Heart left ventricle (tissue), 16 donors: ENCODE data around the gene CDH11. TPM values are rescaled to one million over a fixed set of nuclear protein-coding genes. Genes with fewer than 3 reads are reported as not detected.

ENCODE experiments used
- ATAC-seq, 4 donors: fragments of 200-7000 bp; cut with Tn5 transposase; one replicate each; pipeline ENCODE4 v1.9.1; 2020 to 2022; ENCODE audit warnings: moderate library complexity in 4 of 4, mild to moderate bottlenecking in 3 of 4, moderate number of reproducible peaks in 1 of 4
- DNase-seq, 5 donors: peaks; one replicate each; pipeline ENCODE4 v3.0.0-alpha.2; 2020
- H3K27ac ChIP-seq, 12 donors: fragments of 200-600 bp; sonication (generic) in 4 of 12; one replicate each; pipeline versions ENCODE4 v1.5.0 to v1.8.0; 2016 to 2022; ENCODE audit warnings: mild to moderate bottlenecking in 2 of 12
- H3K27me3 ChIP-seq, 9 donors: fragments of 200-600 bp; sonication (generic) in 2 of 9; one replicate each; pipeline versions ENCODE4 v1.5.1 to v1.8.0; 2016 to 2022; ENCODE audit warnings: mild to moderate bottlenecking in 3 of 9
- H3K36me3 ChIP-seq, 9 donors: fragments of 200-600 bp; sonication (generic) in 2 of 9; one replicate each; pipeline versions ENCODE4 v1.5.0 to v1.8.0; 2018 to 2022; ENCODE audit warnings: mild to moderate bottlenecking in 2 of 9
- H3K4me1 ChIP-seq, 12 donors: fragments of 200-600 bp; sonication (generic) in 4 of 12; one replicate each; pipeline versions ENCODE4 v1.5.0 to v1.8.0; 2016 to 2022; ENCODE audit warnings: mild to moderate bottlenecking in 3 of 12
- H3K4me3 ChIP-seq, 12 donors: fragments of 200-600 bp; sonication (generic) in 4 of 12; one replicate each; pipeline versions ENCODE4 v1.5.0 to v1.8.0; 2017 to 2022; ENCODE audit warnings: mild to moderate bottlenecking in 9 of 12, moderate library complexity in 4 of 12
- H3K9me3 ChIP-seq, 12 donors: fragments of 200-600 bp; sonication (generic) in 4 of 12; one replicate each; pipeline versions ENCODE4 v1.5.0 to v1.8.0; 2016 to 2022; ENCODE audit warnings: mild to moderate bottlenecking in 1 of 12
- POLR2A ChIP-seq, 2 donors: fragments of 450-650 bp; IDR thresholded peaks; one replicate each; pipeline ENCODE4 v1.6.1; 2017; ENCODE audit warnings: antibody characterized with exemption in 2 of 2, mild to moderate bottlenecking in 2 of 2, moderate library complexity in 2 of 2
- WGBS, 4 donors: extraction: QIAGEN DNeasy Blood & Tissue Kit in 2 of 4; methylation state at CpG; one replicate each; pipeline versions ENCODE4 v1.1.5 to v1.1.7; 2013 to 2018; 5-methylcytosine and 5-hydroxymethylcytosine counted together
- intact Hi-C, 10 donors: fragments of 100-400 bp; cut with DNase I; formaldehyde crosslinking; loops; one replicate each; pipeline versions ENCODE4 v1.11.1 to v1.14.2; 2022
- polyA plus RNA-seq, 2 donors: library from polyadenylated mRNA; stranded (reverse); fragments of 200-250 nt; gene quantifications; one replicate each; pipeline ENCODE4 v1.2.3, GENCODE V29; 2013
- total RNA-seq, 9 donors: library from RNA; depleted of rRNA in 2 of 9; stranded (reverse); fragments of >200 nt in 2 of 9; fragmentation: NEBNext Ultra II Directional in 3 of 9; extraction: Animal tissue kit (Norgen Biotek cat#: 25700) in 3 of 9; gene quantifications; one replicate each; pipeline versions ENCODE4 v1.1.0 to v1.2.4, GENCODE V29; 2016 to 2023
- TF ChIP-seq, protein P1 (sequence below), 12 donors: fragments of 200-600 bp; sonication (generic) in 4 of 12; IDR thresholded peaks; one replicate each; pipeline versions ENCODE4 v1.5.0 to v1.8.0; 2018 to 2022; ENCODE audit warnings: antibody characterized with exemption in 12 of 12, mild to moderate bottlenecking in 5 of 12
- donor health status: ischemic (EF 13 %, LVEDD 7.1; RV severe dilation, severe dysfunction).
- donor health status: healthy with polysubstance abuse.
- donor health status: DM: no; HTN: yes; CAD: no.
- donor health status: DM: no; HTN: no; CAD: no.
- donor health status: ischemic (EF 25% LVEDD 6.9; RV normal size, moderate dysfunction).
- donor health status: ischemic (EF 25% LVEDD 5.7; RV mildly dilated, moderate dysfunction).
- donor health status: healthy.
- donor health status: DM: yes; HTN: yes; CAD: no.
- donor health status: ischemic (EF 35%, LVEDD 5.7; RV mildly dilated, moderate dysfunction).
- donor health status: nonischemic (EF 11% LVEDD 7.7; RV severe dilation, severe dysfunction).
- donor health status: DM: yes; HTN: yes; CAD: no.
- donor health status: PGD.
- donor health status: ischemic (EF 29% LVEDD 5.4; RV normal size, mild dysfunction).
- donor health status: nonischemic (EF 23%, LVEDD 6.1; RV moderate dilation, normal function).

CDH11 gene
- total and polyA plus RNA-seq, 11 donors = 1.4 to 37.1 (median 7.4) TPM

DNA sequence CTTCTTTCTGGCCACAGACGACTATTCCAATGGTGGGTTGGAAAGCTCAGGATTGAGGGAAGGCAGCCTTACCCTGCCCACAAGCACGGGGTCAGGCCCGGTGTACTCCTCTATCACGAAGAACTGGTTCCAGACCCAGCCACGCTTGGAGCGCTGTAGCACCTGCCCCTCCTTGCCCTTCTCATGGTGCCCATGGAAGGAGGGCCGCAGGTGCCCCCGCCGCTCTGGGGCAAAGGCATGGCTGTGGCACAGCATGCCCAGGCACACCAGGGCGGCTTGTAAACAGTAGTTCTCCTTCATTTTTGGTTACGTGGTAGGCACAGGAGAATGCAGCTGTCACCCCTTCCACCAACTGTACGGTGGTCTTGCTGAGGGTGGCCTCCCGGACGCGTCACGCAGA lies 117.3 kb downstream of the CDH11 start:
- Histone ChIP-seq H3K9me3 (no peaks in the 10 kb centered on the region), H3K27me3 (no peaks in the 10 kb centered on the region), H3K36me3 (peaks cover 0 to 18% (median 5%) of the 10 kb centered on the region in 9 donors), H3K4me1 (peaks cover 0 to 4% (median 0%) of the 10 kb centered on the region in 12 donors), H3K27ac (no peak overlapping the region), H3K4me3 (no peak overlapping the region)
- no peak for DNase-seq
- intact Hi-C loops = no loop called here
- TF ChIP-seq POLR2A (IDR thresholded peaks at IDR 0.05) = no peak
- TF ChIP-seq, protein P1, sequence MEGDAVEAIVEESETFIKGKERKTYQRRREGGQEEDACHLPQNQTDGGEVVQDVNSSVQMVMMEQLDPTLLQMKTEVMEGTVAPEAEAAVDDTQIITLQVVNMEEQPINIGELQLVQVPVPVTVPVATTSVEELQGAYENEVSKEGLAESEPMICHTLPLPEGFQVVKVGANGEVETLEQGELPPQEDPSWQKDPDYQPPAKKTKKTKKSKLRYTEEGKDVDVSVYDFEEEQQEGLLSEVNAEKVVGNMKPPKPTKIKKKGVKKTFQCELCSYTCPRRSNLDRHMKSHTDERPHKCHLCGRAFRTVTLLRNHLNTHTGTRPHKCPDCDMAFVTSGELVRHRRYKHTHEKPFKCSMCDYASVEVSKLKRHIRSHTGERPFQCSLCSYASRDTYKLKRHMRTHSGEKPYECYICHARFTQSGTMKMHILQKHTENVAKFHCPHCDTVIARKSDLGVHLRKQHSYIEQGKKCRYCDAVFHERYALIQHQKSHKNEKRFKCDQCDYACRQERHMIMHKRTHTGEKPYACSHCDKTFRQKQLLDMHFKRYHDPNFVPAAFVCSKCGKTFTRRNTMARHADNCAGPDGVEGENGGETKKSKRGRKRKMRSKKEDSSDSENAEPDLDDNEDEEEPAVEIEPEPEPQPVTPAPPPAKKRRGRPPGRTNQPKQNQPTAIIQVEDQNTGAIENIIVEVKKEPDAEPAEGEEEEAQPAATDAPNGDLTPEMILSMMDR (IDR thresholded peaks at IDR 0.05) = no peak
- no peak for ATAC-seq
- 91 to 97% (median 95%) methylated on average over 14 to 16 of the region's 16 CpGs for WGBS, 4 donors

DNA sequence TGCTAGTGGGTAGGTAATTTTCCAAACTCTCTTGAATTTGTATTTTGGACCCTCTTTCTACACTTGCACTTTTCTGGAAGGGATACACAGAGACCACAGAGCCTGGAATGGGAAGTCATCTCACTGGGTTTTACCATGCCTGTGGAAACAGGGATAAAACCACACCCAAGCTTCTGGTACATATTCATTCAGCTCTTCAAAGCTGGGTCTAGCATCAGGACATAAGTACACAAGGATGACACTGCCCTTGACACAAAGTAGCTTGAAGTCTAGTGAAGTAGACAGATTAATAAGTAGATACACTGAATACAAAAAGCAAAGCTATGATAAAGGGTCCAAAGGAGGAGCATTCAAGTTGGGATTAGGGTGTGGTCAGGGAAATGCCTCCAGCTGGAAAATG lies 118.2 kb downstream of the CDH11 start:
- Histone ChIP-seq H3K27me3 (no peaks in the 10 kb centered on the region), H3K4me1 (peaks cover 0 to 4% (median 0%) of the 10 kb centered on the region in 12 donors), H3K9me3 (no peaks in the 10 kb centered on the region), H3K4me3 (no peak overlapping the region), H3K36me3 (peaks cover 0 to 18% (median 5%) of the 10 kb centered on the region in 9 donors), H3K27ac (no peak overlapping the region)
- DNase-seq (no peak), ATAC-seq (no peak)
- intact Hi-C loops = no loop called here
- TF ChIP-seq, protein P1 (IDR thresholded peaks at IDR 0.05) = no peak
- no peak for TF ChIP-seq POLR2A (IDR thresholded peaks at IDR 0.05)

DNA sequence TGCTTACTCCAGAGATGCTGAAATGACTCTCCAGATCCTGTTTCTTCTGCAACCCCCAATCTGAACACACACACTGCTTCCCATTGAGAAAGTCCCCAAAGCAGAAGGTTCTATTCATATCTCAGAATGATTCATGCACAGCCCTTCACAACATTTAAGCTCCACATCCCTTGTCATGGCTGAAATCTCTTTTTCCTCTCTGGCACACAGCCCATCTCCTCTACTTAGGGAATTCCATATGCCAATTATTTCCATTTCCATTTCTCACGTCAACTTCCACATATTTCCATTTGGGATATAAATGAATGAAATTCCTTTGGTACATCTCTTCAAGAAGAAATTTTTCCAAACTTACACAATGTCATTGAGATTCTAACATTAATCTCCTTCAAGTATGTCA lies 119.6 kb downstream of the CDH11 start:
- DNase-seq = no peak
- Histone ChIP-seq H3K27ac (no peak overlapping the region), H3K9me3 (no peaks in the 10 kb centered on the region), H3K27me3 (no peaks in the 10 kb centered on the region), H3K4me1 (peaks cover 0 to 4% (median 0%) of the 10 kb centered on the region in 12 donors), H3K4me3 (no peak overlapping the region), H3K36me3 (peaks cover 0 to 27% (median 5%) of the 10 kb centered on the region in 9 donors)
- intact Hi-C loops = no loop called here
- peak in 2 of 4 donors; percentile 36 to 69 for ATAC-seq
- WGBS, 4 donors = 38 to 45% (median 42%) methylated on average over 1 of the region's 1 CpG
- TF ChIP-seq, protein P1 (IDR thresholded peaks at IDR 0.05) = no peak
- no peak for TF ChIP-seq POLR2A (IDR thresholded peaks at IDR 0.05)

DNA sequence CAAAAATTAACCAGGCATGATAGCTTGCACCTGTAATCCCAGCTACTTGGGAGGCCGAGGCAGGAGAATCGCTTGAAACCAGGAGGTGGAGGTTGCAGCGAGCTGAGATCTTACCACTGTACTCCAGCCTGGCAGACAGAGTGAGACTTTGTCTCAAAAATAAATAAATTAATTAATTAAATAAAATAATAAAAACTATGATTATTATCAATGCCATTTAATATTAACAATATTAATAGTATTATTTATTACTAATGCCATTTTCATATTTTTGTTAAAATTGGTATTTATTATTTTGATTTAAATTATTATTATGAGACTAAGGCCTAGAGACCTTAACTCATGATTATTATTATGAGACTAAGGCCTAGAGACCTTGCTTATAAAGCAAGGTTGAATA lies 121.2 kb downstream of the CDH11 start:
- WGBS, 4 donors = 78 to 98% (median 94%) methylated on average over 3 of the region's 3 CpGs
- no peaks in the 10 kb centered on the region for H3K9me3 ChIP-seq
- no peak overlapping the region for H3K4me3 ChIP-seq
- no peaks in the 10 kb centered on the region for H3K27me3 ChIP-seq
- H3K36me3 ChIP-seq = peaks cover 0 to 35% (median 5%) of the 10 kb centered on the region in 9 donors
- no peak overlapping the region for H3K27ac ChIP-seq
- ATAC-seq (no peak), DNase-seq (no peak)
- TF ChIP-seq POLR2A (IDR thresholded peaks at IDR 0.05) = no peak
- TF ChIP-seq, protein P1 (IDR thresholded peaks at IDR 0.05) = no peak
- intact Hi-C loops = no loop called here
- peaks cover 0 to 4% (median 0%) of the 10 kb centered on the region in 12 donors for H3K4me1 ChIP-seq
